ENCODE measurements around the gene KIF14.

DNA sequence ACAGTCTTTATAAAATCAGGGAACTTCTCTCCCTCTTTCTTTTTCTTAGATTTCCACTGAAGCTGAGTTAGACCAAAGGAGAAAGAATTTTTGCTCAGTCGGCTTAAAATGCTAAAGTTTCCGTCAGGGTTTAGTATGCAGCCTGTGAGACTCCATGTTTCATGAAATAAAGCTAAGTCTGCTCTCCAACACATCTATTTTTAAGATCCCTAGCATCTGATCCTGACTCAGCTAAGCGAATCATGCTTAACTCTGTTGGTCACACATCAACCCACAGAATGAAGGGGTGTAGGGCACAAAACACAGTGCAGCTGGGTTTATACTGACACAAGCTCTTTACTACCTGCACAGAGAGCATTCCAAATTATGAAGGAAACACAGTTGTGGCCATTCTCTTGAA lies 108.4 kb downstream of the KIF14 start:
- no peak for TF ChIP-seq EZH2 (IDR thresholded peaks at IDR 0.05; ENCODE audit: borderline replicate concordance)
- TF ChIP-seq, protein P1, sequence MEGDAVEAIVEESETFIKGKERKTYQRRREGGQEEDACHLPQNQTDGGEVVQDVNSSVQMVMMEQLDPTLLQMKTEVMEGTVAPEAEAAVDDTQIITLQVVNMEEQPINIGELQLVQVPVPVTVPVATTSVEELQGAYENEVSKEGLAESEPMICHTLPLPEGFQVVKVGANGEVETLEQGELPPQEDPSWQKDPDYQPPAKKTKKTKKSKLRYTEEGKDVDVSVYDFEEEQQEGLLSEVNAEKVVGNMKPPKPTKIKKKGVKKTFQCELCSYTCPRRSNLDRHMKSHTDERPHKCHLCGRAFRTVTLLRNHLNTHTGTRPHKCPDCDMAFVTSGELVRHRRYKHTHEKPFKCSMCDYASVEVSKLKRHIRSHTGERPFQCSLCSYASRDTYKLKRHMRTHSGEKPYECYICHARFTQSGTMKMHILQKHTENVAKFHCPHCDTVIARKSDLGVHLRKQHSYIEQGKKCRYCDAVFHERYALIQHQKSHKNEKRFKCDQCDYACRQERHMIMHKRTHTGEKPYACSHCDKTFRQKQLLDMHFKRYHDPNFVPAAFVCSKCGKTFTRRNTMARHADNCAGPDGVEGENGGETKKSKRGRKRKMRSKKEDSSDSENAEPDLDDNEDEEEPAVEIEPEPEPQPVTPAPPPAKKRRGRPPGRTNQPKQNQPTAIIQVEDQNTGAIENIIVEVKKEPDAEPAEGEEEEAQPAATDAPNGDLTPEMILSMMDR (IDR thresholded peaks at IDR 0.05; ENCODE audit: poor library complexity), result no peak
- no peak for TF ChIP-seq EZH2phosphoT487 (IDR thresholded peaks at IDR 0.05; ENCODE audit: low read depth, severe bottlenecking, unreplicated experiment)

All from hepatocyte (in vitro differentiated cells).